Right hindlimb (tissue), 1 donor: ENCODE measurements around the gene SMIM33.
A peak's percentile ranks its signal among the peaks of the same experiment; 100 is the strongest.
"Not testable (repeated sequence)": the region's sequence is repeated elsewhere in the genome, so short reads cannot be mapped to it uniquely, and the experiment has no call there.

Source experiments
- DNase-seq: peaks from one replicate; pipeline ENCODE4 v3.0.0-alpha.2; 2018

SMIM33 gene

DNA sequence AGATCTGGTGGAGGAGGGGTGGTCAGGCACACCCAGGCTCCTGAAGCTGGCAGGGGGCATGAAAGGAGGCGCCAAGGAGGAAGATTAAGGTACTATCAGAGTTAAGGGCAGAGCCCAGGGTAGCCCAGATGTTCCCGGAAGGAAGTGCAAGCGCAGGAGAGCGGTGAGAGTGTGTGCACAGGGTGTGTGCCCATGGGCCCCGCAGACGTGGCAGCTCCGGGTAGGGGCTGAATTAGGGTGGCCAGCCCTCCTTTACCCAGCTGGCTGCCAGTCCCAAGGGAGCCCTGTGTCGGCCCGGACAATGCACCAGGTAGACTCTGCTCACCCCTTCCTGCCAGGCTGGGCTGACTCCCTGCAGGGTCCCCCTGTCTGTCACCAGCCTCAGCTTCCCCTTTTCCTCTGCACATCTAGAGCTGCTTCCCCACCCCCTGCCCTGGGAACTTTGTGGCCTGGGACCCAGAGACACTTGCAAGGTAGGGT, at the start of gene SMIM33:
SMIM33 (plus strand) TSS at position 184 of the 480 bp plus-strand sequence; CDS start at position 302, 118 bp downstream.
- no peak for DNase-seq

GRCh38 chr5:139422307-139422893, 48.4 kb upstream of the SMIM33 start:
- peak; percentile 57 for DNase-seq

DNA sequence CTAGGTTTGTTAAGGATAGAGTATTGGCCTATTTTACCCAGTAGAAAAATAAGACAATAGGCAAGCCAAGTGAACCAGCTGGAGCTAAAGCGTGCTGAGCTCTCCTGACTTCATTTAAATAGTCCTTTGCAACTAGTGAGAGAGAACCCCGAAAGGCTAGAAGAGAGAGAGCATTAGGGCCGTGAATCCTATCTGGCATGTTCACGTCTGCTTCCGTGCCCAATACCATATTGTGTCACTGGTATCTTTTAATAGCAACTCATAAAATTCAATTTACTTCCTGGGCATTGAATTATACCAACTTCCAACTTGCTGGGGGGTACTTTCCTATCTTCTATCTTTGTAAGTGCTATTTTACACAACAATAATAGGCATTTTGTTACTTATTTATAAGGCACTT, 45.3 kb upstream of the SMIM33 start:
- no peak for DNase-seq

- DNase-seq: no peak
Measured at GRCh38 chr5:139426203-139426885, 44.5 kb upstream of the SMIM33 start.

GRCh38 chr5:139430015-139430414, 40.8 kb upstream of the SMIM33 start:
- DNase-seq: no peak

- no peak for DNase-seq
Measured at GRCh38 chr5:139431706-139432105, 39.1 kb upstream of the SMIM33 start.

- no peak for DNase-seq
Measured at GRCh38 chr5:139435676-139436075, 35.1 kb upstream of the SMIM33 start.

DNA sequence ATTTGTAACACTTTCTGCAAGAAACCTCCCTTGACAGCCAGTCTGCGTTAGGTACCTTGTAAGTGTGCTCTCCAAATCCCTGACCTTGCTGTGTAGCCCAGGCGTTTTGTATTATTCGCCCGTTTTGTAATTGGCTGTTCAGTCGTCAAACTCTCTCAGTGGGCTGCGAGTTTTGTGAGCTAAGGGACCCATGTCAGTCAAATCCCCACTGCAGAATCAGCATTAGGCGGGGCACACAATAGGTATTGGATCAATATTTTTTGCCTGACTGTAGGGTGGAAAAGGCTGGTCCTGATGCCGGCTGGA, 32.1 kb upstream of the SMIM33 start:
- DNase-seq: no peak

- peak; percentile 97 for DNase-seq
Measured at GRCh38 chr5:139439013-139439903, 31.5 kb upstream of the SMIM33 start, which contains the start of gene DNAJC18. TSS of gene DNAJC18 (minus strand) at chr5:139439525. CDS start at chr5:139439445, 80 bp downstream.

DNA sequence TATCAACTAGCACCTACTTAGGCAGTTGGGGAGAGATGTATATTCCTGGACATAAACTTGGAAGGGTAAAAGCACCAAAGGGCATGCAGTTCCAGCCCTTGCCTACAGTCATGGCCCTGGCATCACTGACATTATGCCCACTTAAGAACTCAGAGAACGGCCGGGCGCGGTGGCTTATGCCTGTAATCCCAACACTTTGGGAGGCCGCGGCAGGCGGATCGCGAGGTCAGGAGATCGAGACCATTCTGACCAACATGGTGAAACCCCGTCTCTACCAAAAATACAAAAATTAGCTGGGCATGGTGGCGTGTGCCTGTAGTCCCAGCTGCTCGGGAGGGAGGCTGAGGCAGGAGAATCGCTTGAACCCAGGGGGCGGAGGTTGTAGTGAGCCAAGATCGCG, 30.4 kb upstream of the SMIM33 start:
- DNase-seq: not testable (repeated sequence)

- DNase-seq: no peak
Measured at GRCh38 chr5:139443831-139444453, 26.9 kb upstream of the SMIM33 start.

GRCh38 chr5:139445325-139446170, 25.3 kb upstream of the SMIM33 start:
- DNase-seq: peak; percentile 58

DNA sequence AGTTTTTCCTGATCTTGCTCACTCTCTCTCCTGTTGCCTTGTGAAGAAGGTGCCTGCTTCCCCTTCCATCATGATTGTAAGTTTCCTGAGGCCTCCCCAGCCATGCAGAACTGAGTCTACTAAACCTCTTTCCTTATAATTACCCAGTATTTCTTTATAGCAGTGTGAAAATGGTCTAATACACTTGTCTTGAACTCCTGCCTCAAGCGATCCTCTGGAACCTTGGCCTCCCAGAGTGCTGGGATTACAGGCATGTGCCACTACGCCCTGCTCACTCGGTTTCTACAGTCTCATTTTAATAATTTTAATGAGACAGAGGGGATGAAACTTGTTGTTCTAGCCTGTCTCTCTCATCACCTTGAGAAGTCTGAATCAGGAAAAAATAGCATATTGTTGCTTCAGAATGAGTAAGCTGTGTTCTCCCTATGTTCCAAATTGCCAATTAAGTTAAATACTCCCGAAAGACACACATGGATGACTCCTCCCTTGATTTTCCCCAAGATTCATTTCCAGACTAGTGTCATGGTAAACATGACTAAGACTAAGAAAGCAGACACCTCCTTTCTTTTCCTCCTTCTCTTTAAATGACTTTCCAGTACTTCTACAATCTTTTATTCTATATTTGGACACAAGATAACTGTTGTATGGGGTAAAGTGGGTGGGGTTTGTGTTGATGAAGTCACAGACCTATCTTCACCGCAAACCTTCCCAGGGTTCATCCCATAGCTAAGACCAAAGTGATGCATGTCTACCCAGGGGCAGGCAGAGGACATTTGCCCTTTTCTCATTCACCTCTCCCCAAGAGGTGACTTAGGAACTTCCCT, 23.6 kb upstream of the SMIM33 start:
- DNase-seq: no peak

DNA sequence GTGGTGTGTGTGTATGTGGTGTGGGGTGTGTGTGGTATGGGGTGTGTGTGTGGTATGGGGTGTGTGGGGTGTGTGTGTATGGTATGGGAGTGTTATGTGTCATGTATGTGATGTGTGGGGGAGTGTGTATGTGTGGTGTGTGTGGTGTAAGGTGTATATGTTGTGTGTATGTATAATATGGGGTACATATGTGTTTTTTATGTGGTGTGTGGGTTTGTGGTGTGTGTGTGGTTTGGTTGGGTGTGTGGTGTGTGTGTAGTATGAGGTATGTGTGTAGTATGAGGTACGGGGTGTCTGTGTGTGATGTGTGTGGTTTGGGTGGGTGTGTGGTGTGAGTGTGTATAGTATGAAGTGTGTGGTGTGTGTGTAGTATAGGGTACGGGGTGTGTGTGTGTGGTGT, 19.6 kb upstream of the SMIM33 start:
- DNase-seq: no peak

- no peak for DNase-seq
Measured at GRCh38 chr5:139451878-139452660, 18.7 kb upstream of the SMIM33 start.

DNA sequence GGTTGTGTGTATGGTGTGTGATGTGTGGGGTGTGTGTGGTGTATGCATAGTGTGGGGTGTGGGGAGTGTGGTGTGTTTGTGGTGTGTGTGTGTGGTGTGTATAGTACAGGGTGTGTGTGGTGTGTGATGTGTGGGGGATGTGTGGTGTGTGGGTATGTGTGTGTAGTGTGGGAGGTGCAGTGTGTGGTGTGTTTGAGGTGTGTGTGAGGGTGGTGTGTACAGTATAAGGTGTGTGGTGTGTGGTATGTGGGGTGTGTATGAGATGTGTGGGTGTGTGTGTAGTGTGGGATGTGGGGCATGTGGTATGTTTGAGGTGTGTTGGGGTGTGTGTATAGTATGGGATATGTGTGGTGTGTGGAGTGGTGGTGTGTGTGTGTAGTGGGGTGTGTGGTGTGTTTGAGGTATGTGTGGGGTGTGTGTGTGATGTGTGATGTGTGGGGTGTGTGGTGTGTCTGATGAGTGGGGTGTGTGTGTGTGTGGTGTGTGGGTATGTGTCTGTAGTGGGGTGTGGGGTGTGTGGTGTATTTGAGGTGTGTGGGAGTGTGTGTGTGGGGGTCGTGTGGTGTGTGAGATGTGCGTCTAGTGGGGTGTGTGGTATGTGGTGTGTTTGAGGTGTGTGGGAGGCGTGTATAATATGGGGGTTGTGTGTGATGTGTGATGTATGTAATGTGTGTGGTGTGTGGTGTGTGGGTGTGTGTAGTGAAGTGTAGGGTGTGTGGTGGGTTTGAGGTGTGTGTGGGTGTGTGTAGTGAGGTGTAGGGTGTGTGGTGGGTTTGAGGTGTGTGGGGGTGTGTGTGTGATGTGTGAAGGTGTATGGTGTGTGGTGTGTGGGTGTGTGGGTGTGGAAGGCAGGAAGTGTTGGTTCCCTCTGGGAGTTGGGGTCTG, 16.9 kb upstream of the SMIM33 start:
- DNase-seq: no peak

DNA sequence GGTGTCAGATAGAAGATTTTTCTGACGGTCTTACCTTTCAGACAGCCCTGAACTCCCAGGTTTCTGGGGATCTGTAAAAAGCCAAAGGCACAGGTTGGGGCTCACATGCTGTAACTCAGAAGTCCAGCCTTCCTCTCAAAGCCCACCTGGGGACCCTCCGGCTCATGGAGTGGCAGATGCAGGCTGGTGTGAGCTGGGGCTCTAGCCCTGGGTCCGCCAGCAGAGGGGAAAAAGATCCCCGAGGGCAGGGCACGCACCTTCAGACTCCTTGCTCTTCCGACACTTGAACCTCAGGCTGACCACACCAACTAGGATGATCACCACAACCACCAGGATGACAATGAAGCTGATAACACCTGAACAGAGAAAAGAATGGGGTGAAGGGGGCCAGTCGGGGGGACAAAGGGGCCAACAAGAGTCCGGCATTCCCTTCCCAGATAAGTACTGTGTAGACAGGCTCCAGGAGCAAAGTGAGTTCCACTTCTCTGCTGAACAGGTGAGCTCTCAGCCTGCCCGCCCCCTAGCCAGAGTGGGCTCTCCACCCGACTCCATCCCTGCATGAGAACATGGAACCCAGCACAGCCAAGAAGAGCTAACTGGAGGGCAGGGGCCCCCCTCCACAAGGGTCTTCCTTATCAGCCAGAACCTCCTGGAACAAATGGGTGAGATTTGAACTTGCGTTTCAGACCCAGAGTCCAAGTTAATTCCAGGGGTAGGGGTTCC, 16.1 kb upstream of the SMIM33 start:
- no peak for DNase-seq

- no peak for DNase-seq
Measured at GRCh38 chr5:139456776-139457175, 14.0 kb upstream of the SMIM33 start.

DNA sequence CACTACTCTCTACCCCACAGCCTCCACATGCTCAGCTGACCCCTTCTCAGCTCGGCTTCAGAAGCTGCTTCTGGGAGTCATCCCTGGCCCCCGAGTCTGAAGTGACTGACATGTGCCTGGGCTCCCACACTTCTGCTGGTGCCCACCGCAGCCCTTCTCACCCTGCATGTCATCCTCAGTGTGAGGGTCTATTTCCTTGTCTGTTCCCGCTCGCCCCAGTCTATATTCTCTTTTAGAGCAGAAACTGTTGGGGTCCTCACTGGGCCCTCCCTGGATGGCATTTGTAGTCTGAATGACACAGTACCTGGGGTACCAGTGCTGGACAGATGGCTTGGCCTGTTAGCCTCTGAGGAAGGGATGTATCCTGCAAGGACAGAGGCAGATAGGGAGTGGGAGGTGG, 13.6 kb upstream of the SMIM33 start:
- DNase-seq: no peak
